ENCODE data around the gene G3BP1.
"Not testable (repeated sequence)": the region's sequence is repeated elsewhere in the genome, so short reads cannot be mapped to it uniquely, and the experiment has no call there.

Gene G3BP1

DNA sequence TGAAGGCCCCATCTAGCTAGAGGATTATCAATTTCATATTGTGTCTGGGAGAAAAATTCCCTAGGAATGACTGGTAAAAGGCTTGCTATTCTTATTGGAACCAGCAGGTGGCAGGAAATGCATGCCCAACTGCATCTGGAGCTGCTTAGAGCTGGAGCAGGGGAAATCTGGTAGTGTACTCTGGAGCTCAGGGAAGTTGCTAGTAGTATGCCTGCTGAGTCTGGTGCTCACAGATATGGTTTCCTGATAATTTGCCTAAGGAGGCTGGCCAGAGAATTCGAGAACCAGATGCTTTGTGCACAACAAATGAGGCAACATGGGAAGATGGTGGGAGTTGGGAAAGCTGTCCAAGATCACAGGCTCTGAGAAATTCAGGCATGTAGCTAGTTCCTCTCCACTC, 53.7 kb downstream of the G3BP1 start:
- H3K4me3 ChIP-seq (ENCODE audit: low read depth, low read length) = no peak overlapping the region
- TF ChIP-seq CTCF (IDR thresholded peaks at IDR 0.05; ENCODE audit: low read depth, low read length) = peak; percentile 91

DNA sequence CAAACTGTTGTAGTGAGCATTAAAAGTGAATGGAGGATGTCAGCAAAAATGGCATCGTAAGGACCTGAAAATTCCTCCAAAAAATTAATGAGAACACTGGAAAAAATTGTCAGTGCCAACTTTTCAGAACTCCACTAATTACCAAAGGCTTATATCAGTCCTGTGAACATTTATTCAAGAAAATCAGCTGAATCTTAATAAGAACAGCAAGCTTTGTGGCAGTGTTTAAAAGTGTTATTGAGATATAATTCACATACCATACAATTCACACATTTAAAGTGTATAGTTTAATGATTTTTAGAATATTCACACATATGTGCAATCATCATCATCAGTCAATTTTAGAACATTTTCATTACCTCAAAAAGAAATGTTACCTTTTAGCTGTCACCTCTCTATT, 57.6 kb downstream of the G3BP1 start:
- no peak overlapping the region for H3K4me3 ChIP-seq (ENCODE audit: low read depth, low read length)
- TF ChIP-seq CTCF (IDR thresholded peaks at IDR 0.05; ENCODE audit: low read depth, low read length) = no peak

DNA sequence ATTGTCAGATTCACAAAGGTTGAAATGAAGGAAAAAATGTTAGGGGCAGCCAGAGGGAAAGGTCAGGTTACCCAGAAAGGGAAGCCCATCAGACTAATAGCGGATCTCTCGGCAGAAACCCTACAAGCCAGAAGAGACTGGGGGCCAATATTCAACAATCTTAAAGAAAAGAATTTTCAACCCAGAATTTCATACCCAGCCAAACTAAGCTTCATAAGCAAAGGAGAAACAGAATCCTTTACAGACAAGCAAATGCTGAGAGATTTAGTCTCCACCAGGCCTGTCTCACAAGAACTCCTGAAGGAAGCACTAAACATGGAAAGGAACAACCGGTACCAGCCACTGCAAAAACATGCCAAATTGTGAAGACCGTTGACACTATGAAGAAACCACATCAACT, 61.1 kb downstream of the G3BP1 start:
- not testable (repeated sequence) for H3K4me3 ChIP-seq (ENCODE audit: low read depth, low read length)

DNA sequence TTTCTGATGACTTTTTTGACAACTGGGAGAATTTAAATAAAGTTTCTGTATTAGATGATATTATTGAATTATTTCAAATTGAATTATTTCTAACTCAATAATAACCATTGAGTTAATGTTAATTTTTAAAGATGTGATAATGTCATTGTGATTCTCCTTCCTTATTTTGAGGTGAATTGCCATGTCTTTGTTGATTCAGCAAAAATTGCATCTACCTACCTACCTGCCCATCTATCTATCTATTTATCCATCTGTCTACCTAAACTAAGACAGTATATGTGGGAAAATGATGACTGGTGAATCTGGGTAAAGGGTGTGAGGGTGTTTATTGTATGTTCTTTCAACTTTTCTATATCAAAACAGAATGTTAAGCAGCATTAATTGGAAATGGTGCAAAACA, 75.0 kb downstream of the G3BP1 start:
- H3K4me3 ChIP-seq (ENCODE audit: low read depth, low read length) = no peak overlapping the region
- no peak for TF ChIP-seq CTCF (IDR thresholded peaks at IDR 0.05; ENCODE audit: low read depth, low read length)

DNA sequence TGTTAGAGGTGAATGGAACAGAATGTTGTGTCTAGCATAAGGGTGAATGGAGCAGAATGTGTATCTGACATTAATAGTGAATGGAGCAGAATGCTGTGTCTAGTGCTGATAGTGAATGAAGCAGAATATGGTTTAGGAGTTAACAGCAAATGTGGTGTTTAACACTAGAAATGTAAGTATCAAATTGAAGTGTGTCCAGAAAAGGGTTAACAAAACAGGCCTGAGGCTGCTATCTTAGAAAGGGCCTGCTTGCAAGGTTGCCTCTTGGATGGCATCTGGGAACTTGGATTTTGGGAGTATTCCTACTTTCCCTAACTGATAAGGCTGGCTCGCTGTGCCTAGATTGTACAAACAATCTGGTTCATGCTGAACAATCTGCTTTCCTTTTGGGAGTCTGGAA, 76.1 kb downstream of the G3BP1 start:
- H3K4me3 ChIP-seq (ENCODE audit: low read depth, low read length) = no peak overlapping the region
- TF ChIP-seq CTCF (IDR thresholded peaks at IDR 0.05; ENCODE audit: low read depth, low read length) = no peak

DNA sequence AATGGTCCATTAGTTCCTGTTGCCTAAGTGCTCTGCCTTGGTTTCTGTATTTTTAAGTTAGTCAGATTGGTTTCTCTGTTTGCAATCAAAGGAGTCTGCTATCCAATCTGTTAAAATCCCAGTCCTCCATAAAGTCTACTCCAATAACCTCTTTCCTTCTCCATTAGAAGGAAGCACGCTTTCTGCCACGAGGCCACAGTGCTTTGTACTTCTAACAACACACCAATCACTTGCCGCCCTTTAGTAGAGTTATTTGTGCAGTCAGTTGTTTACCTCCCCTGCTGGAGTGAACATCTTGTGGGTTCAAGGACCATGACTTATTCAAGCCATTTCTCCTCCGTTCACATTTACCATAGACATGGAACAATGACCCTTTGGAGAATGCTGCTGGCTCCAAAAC, 83.9 kb downstream of the G3BP1 start:
- no peak for TF ChIP-seq CTCF (IDR thresholded peaks at IDR 0.05; ENCODE audit: low read depth, low read length)
- H3K4me3 ChIP-seq (ENCODE audit: low read depth, low read length) = no peak overlapping the region

GRCh38 chr5:151856861-151857260, 85.1 kb downstream of the G3BP1 start:
- no peak overlapping the region for H3K4me3 ChIP-seq (ENCODE audit: low read depth, low read length)
- no peak for TF ChIP-seq CTCF (IDR thresholded peaks at IDR 0.05; ENCODE audit: low read depth, low read length)

DNA sequence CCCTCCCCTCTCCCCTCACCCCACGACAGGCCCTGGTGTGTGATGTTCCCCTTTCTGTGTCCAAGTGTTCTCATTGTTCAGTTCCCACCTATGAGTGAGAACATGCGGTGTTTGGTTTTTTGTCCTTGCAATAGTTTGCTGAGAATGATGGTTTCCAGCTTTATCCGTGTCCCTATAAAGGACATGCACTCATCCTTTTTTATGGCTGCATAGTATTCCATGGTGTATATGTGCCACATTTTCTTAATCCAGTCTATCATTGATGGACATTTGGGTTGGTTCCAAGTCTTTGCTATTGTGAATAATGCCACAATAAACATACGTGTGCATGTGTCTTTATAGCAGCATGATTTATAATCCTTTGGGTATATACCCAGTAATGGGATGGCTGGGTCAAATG, 89.1 kb downstream of the G3BP1 start:
- not testable (repeated sequence) for H3K4me3 ChIP-seq (ENCODE audit: low read depth, low read length)

All from WI38 (cell line).